A673 (cell line): ENCODE measurements around the gene CAMK2G. TPM values are rescaled to one million over a fixed set of nuclear protein-coding genes. Genes with fewer than 3 reads are reported as not detected.

Experiments
- BruUV-seq: library from RNA; stranded (reverse); fragments of 400-500 nt; replicated peaks from 2 replicates; lab custom pipeline; 2021; lab: Mats Ljungman, UMichigan
- CTCF ChIA-PET: fragments of 300-600 bp; sonication (Branson Sonifier 250); formaldehyde crosslinking; loops from one replicate; lab custom pipeline; 2022; ENCODE audit warnings: antibody characterized with exemption; lab: Charles Lee
- POLR2A ChIA-PET: fragments of 300-600 bp; sonication (Branson Sonifier 250); formaldehyde crosslinking; loops from one replicate; lab custom pipeline; 2022; ENCODE audit warnings: antibody characterized with exemption; ENCODE audit not compliant: low non-redundant PET; lab: Charles Lee
- DNase-seq: peaks from one replicate; pipeline ENCODE4 v3.0.0-alpha.2; 2015; ENCODE audit warnings: low spot score
- H3K27ac ChIP-seq: fragments of 200-600 bp; sonication (generic); 2 replicates; pipeline ENCODE4 v1.5.1; 2016; ENCODE audit warnings: mixed run types, low read depth, mild to moderate bottlenecking, mixed read lengths, antibody characterized with exemption, low read length; ENCODE audit not compliant: poor library complexity, severe bottlenecking
- H3K27me3 ChIP-seq: fragments of 200-600 bp; sonication (generic); replicated peaks from 2 replicates; pipeline ENCODE4 v1.6.1; 2017; ENCODE audit warnings: mixed run types, low read depth, mild to moderate bottlenecking, mixed read lengths, antibody characterized with exemption, low read length; ENCODE audit not compliant: insufficient read depth, poor library complexity
- H3K36me3 ChIP-seq: fragments of 200-600 bp; sonication (generic); 2 replicates; pipeline ENCODE4 v1.6.1; 2016; ENCODE audit warnings: mixed run types, mild to moderate bottlenecking, mixed read lengths, antibody characterized with exemption, low read length; ENCODE audit not compliant: insufficient read depth, poor library complexity, severe bottlenecking
- H3K4me1 ChIP-seq: fragments of 200-600 bp; sonication (generic); 2 replicates; pipeline ENCODE4 v1.6.1; 2017; ENCODE audit warnings: mixed run types, mild to moderate bottlenecking, mixed read lengths, antibody characterized with exemption, low read length; ENCODE audit not compliant: insufficient read depth, poor library complexity, severe bottlenecking
- H3K4me3 ChIP-seq: fragments of 200-600 bp; sonication (generic); 2 replicates; pipeline ENCODE4 v1.5.1; 2016; ENCODE audit warnings: low read depth, mixed run types, mild to moderate bottlenecking, mixed read lengths, low read length; ENCODE audit not compliant: poor library complexity, severe bottlenecking
- H3K9me3 ChIP-seq: fragments of 200-600 bp; sonication (generic); 2 replicates; pipeline ENCODE4 v1.6.1; 2016; ENCODE audit warnings: mixed run types, low read depth, mild to moderate bottlenecking, mixed read lengths, antibody characterized with exemption, low read length; ENCODE audit not compliant: poor library complexity, severe bottlenecking
- EZH2 ChIP-seq: fragments of 200-600 bp; sonication (generic); IDR thresholded peaks from 2 replicates; pipeline ENCODE4 v1.6.1; 2017; ENCODE audit warnings: borderline replicate concordance, low read depth, mild to moderate bottlenecking, mixed read lengths, antibody characterized with exemption, low read length; ENCODE audit not compliant: poor library complexity, severe bottlenecking
- intact Hi-C: fragments of 100-400 bp; cut with micrococcal nuclease; formaldehyde crosslinking; loops from one replicate; pipeline ENCODE4 v1.10.0; 2022; ENCODE audit not compliant: unreplicated experiment
- total RNA-seq: library from RNA; stranded (reverse); gene quantifications from 2 replicates; pipeline ENCODE4 v1.2.3, GENCODE V29; 2021
- TF ChIP-seq, protein P1 (sequence below): fragments of 300-800, 200-600 bp; sonication (generic); conservative IDR thresholded peaks from 2 replicates; pipeline ENCODE4 v1.5.1; 2017; ENCODE audit warnings: low read depth, mild to moderate bottlenecking, antibody characterized with exemption, low read length, moderate library complexity, mixed read lengths

Gene CAMK2G
- total RNA-seq, 1 experiment from 2014 or later: 32.7 TPM

DNA sequence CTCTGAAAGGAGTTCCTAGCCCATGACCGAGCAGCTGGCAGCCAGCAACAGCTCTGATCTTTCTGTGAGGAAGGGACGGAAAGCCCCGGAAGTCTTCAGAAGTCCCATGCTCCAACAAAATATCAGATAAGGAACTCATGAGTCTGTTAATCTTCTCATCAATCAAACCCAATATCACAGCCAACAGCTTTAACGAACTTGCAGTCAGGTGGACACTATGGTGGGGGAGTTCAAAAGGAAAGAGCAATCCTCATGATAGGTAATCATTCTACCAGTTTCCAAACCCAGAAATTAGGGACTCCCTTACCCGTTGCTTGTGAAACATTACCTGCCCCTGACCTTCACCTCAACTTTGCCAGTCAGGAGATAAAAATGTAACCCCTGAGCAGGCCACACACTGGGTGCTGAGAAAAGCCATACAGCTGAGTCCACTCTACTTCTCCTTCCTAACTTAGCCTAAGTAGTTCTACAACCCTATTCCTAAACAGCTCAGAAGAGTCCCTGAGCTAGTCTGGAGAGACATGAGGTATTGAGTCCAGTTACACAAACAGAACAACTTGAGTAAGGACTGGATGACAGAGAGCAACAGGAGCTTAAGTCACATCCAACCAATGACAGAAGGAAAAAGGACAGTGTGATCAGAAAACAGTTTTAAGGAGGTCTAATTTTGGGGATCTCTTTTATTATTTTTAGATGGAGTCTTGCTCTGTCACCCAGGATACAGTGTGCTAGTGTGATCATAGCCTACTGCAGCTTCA is 65.1 kb downstream of the CAMK2G start:
- H3K9me3 ChIP-seq: no peaks in the 10 kb centered on the region
- intact Hi-C loops: no loop called here
- ChIA-PET CTCF (no interaction called here), POLR2A (no interaction called here)
- peaks cover 23% of the 10 kb centered on the region for H3K36me3 ChIP-seq
- no peaks in the 10 kb centered on the region for H3K4me1 ChIP-seq
- H3K27me3 ChIP-seq: no peaks in the 10 kb centered on the region
- TF ChIP-seq, protein P1, sequence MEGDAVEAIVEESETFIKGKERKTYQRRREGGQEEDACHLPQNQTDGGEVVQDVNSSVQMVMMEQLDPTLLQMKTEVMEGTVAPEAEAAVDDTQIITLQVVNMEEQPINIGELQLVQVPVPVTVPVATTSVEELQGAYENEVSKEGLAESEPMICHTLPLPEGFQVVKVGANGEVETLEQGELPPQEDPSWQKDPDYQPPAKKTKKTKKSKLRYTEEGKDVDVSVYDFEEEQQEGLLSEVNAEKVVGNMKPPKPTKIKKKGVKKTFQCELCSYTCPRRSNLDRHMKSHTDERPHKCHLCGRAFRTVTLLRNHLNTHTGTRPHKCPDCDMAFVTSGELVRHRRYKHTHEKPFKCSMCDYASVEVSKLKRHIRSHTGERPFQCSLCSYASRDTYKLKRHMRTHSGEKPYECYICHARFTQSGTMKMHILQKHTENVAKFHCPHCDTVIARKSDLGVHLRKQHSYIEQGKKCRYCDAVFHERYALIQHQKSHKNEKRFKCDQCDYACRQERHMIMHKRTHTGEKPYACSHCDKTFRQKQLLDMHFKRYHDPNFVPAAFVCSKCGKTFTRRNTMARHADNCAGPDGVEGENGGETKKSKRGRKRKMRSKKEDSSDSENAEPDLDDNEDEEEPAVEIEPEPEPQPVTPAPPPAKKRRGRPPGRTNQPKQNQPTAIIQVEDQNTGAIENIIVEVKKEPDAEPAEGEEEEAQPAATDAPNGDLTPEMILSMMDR: no peak
- no peak for TF ChIP-seq EZH2
- H3K27ac ChIP-seq: no peak overlapping the region
- BruUV-seq: no TSS peak
- H3K4me3 ChIP-seq: no peak overlapping the region
- no peak for DNase-seq

DNA sequence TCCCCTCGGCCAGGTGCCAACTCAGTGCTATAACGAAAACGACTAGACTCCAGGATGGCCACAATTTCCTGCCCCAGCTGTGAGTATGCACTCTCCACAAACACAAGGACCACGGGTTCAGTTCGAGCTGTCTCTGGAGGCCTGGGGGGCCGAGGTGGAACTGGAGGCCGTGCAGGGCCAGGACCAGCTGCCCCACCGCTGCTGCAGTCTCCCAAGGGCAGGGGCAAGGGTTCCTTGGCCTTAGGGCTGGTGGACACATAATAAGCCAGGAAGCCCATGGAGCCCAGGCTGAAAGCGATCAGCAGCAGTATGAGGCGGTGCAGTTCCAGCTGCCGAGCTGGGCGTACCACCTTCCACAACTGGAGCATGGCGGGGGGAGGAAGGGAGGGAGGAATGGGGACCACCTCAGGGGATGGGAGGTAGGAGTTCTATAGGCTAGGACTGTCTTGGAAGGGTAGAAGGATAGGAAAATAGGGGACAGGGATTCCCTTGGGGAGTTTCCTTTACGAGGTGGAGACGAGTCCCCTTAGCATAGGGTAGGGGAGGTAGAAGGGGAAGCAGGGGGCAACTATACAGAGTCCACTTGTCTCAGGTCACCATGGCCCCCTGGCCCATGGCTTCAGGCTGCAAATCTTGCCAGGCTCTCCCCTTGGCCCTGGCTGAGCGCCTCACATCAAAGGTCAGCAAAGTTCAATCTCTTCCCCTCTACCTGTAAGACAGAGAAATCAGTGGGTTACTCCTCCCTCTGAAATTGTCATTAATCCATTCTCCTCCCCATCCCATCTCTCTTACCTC is 66.1 kb downstream of the CAMK2G start:
- Histone ChIP-seq H3K4me3 (no peak overlapping the region), H3K9me3 (no peaks in the 10 kb centered on the region), H3K36me3 (peaks cover 30% of the 10 kb centered on the region), H3K27me3 (no peaks in the 10 kb centered on the region), H3K27ac (no peak overlapping the region), H3K4me1 (no peaks in the 10 kb centered on the region)
- no peak for DNase-seq
- ChIA-PET CTCF (no interaction called here), POLR2A (interaction anchor here (0.6 kb wide), 1 partner anchor 65 kb away, joined by 4 read pairs; no protein-coding TSS in a partner anchor)
- intact Hi-C loops: no loop called here
- TF ChIP-seq EZH2: no peak
- TF ChIP-seq, protein P1: no peak
- BruUV-seq: no TSS peak

DNA sequence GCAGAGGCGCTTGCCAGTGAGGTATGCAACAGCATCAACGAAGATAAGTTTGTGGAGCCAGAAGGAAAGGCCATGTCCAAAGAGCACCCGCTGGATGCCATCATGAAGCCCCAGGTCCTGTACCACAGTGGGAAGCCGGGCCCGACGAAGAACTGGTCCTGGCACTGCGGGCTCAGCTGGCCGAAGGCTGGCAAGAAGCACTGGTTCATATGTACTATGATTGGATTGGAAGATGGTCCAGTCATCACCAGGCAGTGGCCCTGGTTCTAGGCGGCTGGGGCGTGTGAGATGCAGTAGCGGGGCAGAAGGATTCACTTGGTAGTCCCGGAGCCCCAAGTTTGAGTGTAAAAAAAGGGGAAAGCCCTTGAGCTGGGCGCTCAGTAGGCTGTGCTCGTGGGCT is 66.9 kb downstream of the CAMK2G start:
- Histone ChIP-seq H3K4me3 (no peak overlapping the region), H3K4me1 (no peaks in the 10 kb centered on the region), H3K9me3 (no peaks in the 10 kb centered on the region), H3K36me3 (peaks cover 38% of the 10 kb centered on the region), H3K27ac (no peak overlapping the region), H3K27me3 (no peaks in the 10 kb centered on the region)
- intact Hi-C loops: no loop called here
- CTCF ChIA-PET: no interaction called here
- no TSS peak for BruUV-seq
- no peak for DNase-seq
- POLR2A ChIA-PET: interaction anchor here (0.6 kb wide), 1 partner anchor 64 kb away, joined by 4 read pairs; no protein-coding TSS in a partner anchor
- no peak for TF ChIP-seq EZH2
- TF ChIP-seq, protein P1: no peak
